Smooth muscle cell (in vitro differentiated cells): ENCODE measurements around the gene NRG3. TPM values are rescaled to one million over a fixed set of nuclear protein-coding genes. Genes with fewer than 3 reads are reported as not detected.
A peak's percentile ranks its signal among the peaks of the same experiment; 100 is the strongest.

Source experiments
- DNase-seq: peaks from one replicate; lab custom pipeline; 2025; ENCODE audit not compliant: unreplicated experiment; lab: John Stamatoyannopoulos, UW
- H2AFZ ChIP-seq: fragments of 200-600 bp; sonication (generic); 2 replicates; pipeline ENCODE4 v1.6.0; 2016; ENCODE audit warnings: antibody characterized with exemption, low read depth, mild to moderate bottlenecking
- H3F3A ChIP-seq: fragments of 200-600 bp; sonication (generic); 2 replicates; pipeline ENCODE4 v1.6.0; 2017; ENCODE audit warnings: antibody characterized with exemption, low read depth
- H3K27ac ChIP-seq: fragments of 200-600 bp; sonication (generic); 2 replicates; pipeline ENCODE4 v1.5.1; 2016; ENCODE audit warnings: low read depth, mild to moderate bottlenecking
- H3K27me3 ChIP-seq: fragments of 200-600 bp; sonication (generic); 2 replicates; pipeline ENCODE4 v1.6.1; 2016; ENCODE audit warnings: low read depth, mild to moderate bottlenecking
- H3K36me3 ChIP-seq: fragments of 200-600 bp; sonication (generic); 2 replicates; pipeline ENCODE4 v1.5.1; 2016; ENCODE audit warnings: low read depth
- H3K4me1 ChIP-seq: fragments of 200-600 bp; sonication (generic); 2 replicates; pipeline ENCODE4 v1.5.1; 2016; ENCODE audit warnings: low read depth
- H3K4me2 ChIP-seq: fragments of 200-600 bp; sonication (generic); 2 replicates; pipeline ENCODE4 v1.6.0; 2016; ENCODE audit warnings: mild to moderate bottlenecking
- H3K4me3 ChIP-seq: fragments of 200-600 bp; sonication (generic); 2 replicates; pipeline ENCODE4 v1.5.1; 2016; ENCODE audit warnings: mild to moderate bottlenecking
- H3K79me2 ChIP-seq: fragments of 200-600 bp; sonication (generic); 2 replicates; pipeline ENCODE4 v1.6.0; 2016; ENCODE audit warnings: low read depth, mild to moderate bottlenecking
- H3K9ac ChIP-seq: fragments of 200-600 bp; sonication (generic); 2 replicates; pipeline ENCODE4 v1.6.0; 2016; ENCODE audit warnings: low read depth
- H3K9me3 ChIP-seq: fragments of 200-600 bp; sonication (generic); replicated peaks from 2 replicates; pipeline ENCODE4 v1.5.1; 2016; ENCODE audit warnings: low read depth
- H4K20me1 ChIP-seq: fragments of 200-600 bp; sonication (generic); 2 replicates; pipeline ENCODE4 v1.6.0; 2016; ENCODE audit warnings: low read depth
- WGBS: methylation state at CpG from one replicate; pipeline ENCODE4 v1.1.7; 2016; ENCODE audit warnings: low lambda C conversion rate; 5-methylcytosine and 5-hydroxymethylcytosine counted together
- polyA plus RNA-seq: library from polyadenylated mRNA; unstranded; fragments of >200 nt; fragmentation: Nextera tagmentation; extraction: Ambion mirVana; gene quantifications from 2 replicates; pipeline ENCODE4 v1.2.1, GENCODE V29; 2016
- total RNA-seq: library from RNA; depleted of rRNA; stranded (reverse); fragments of >200 nt; gene quantifications from 2 replicates; pipeline ENCODE4 v1.2.3, GENCODE V29; 2014
- TF ChIP-seq, protein P1 (sequence below): fragments of 200-600 bp; sonication (generic); IDR thresholded peaks from 2 replicates; pipeline ENCODE4 v1.5.1; 2017; ENCODE audit warnings: borderline replicate concordance, mild to moderate bottlenecking, antibody characterized with exemption; ENCODE audit not compliant: insufficient read depth, poor library complexity, severe bottlenecking

NRG3 gene
- total and polyA plus RNA-seq, 2 experiments from 2014 or later, result 4.0 to 4.8 TPM

- TF ChIP-seq, protein P1, sequence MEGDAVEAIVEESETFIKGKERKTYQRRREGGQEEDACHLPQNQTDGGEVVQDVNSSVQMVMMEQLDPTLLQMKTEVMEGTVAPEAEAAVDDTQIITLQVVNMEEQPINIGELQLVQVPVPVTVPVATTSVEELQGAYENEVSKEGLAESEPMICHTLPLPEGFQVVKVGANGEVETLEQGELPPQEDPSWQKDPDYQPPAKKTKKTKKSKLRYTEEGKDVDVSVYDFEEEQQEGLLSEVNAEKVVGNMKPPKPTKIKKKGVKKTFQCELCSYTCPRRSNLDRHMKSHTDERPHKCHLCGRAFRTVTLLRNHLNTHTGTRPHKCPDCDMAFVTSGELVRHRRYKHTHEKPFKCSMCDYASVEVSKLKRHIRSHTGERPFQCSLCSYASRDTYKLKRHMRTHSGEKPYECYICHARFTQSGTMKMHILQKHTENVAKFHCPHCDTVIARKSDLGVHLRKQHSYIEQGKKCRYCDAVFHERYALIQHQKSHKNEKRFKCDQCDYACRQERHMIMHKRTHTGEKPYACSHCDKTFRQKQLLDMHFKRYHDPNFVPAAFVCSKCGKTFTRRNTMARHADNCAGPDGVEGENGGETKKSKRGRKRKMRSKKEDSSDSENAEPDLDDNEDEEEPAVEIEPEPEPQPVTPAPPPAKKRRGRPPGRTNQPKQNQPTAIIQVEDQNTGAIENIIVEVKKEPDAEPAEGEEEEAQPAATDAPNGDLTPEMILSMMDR, result no peak
- WGBS, result 72% methylated on average over 4 of the region's 4 CpGs
- no peaks in the 10 kb centered on the region for H3K9me3 ChIP-seq
Observed at GRCh38 chr10:82683945-82684344, 809.0 kb downstream of the NRG3 start.

GRCh38 chr10:82685087-82685486 is 810.1 kb downstream of the NRG3 start:
- no peak overlapping the region for H3K4me2 ChIP-seq
- H2AFZ ChIP-seq, result no peak overlapping the region
- H4K20me1 ChIP-seq, result no peaks in the 10 kb centered on the region
- H3K79me2 ChIP-seq, result no peaks in the 10 kb centered on the region
- no peaks in the 10 kb centered on the region for H3K27me3 ChIP-seq
- H3K9me3 ChIP-seq, result no peaks in the 10 kb centered on the region
- no peak overlapping the region for H3K27ac ChIP-seq
- no peak overlapping the region for H3K9ac ChIP-seq
- no peaks in the 10 kb centered on the region for H3K36me3 ChIP-seq
- H3K4me3 ChIP-seq, result no peak overlapping the region
- H3K4me1 ChIP-seq, result no peaks in the 10 kb centered on the region
- H3F3A ChIP-seq, result no peaks in the 10 kb centered on the region
- TF ChIP-seq, protein P1, result no peak
- no peak for DNase-seq
- WGBS, result 92% methylated on average over 2 of the region's 2 CpGs

More at GRCh38 chr10:82683945-82684344, 809.0 kb downstream of the NRG3 start:
- no peaks in the 10 kb centered on the region for H3K36me3 ChIP-seq
- H4K20me1 ChIP-seq, result no peaks in the 10 kb centered on the region
- H3K9ac ChIP-seq, result no peak overlapping the region
- H3F3A ChIP-seq, result no peaks in the 10 kb centered on the region
- no peaks in the 10 kb centered on the region for H3K4me1 ChIP-seq
- no peak overlapping the region for H2AFZ ChIP-seq
- no peaks in the 10 kb centered on the region for H3K27me3 ChIP-seq
- no peak overlapping the region for H3K27ac ChIP-seq
- no peak overlapping the region for H3K4me3 ChIP-seq
- no peaks in the 10 kb centered on the region for H3K79me2 ChIP-seq
- DNase-seq, result no peak
- H3K4me2 ChIP-seq, result no peak overlapping the region

- no peak overlapping the region for H3K4me2 ChIP-seq
- H3K4me1 ChIP-seq, result no peaks in the 10 kb centered on the region
- H2AFZ ChIP-seq, result no peak overlapping the region
- H3K9ac ChIP-seq, result no peak overlapping the region
- H3K9me3 ChIP-seq, result no peaks in the 10 kb centered on the region
- H3K36me3 ChIP-seq, result no peaks in the 10 kb centered on the region
- no peaks in the 10 kb centered on the region for H3K27me3 ChIP-seq
- TF ChIP-seq, protein P1, result no peak
- DNase-seq, result no peak
- H3K27ac ChIP-seq, result no peak overlapping the region
- 91% methylated on average over 2 of the region's 2 CpGs for WGBS
- H4K20me1 ChIP-seq, result no peaks in the 10 kb centered on the region
- H3K79me2 ChIP-seq, result no peaks in the 10 kb centered on the region
- no peaks in the 10 kb centered on the region for H3F3A ChIP-seq
- H3K4me3 ChIP-seq, result no peak overlapping the region
Observed at GRCh38 chr10:82691211-82691610, 816.2 kb downstream of the NRG3 start.

DNA sequence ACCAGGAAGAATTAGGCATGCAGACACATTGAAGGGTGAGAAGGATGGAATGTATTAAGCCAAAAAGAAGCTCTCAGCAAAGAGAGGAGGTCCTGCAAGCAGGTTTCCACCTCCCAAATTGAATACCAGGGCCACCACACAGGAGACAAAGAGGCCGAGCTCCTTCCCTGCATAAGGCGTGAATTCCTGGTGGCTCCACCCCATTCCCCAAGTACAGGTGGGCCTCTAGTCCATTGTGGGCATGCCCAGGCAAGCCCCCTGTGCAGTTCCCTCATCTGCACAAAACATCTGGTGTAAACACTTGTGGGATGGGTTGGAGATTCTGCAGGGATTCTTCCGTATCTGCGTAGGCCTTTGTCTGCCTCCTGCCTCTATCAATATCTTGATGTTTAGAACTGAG is 817.5 kb downstream of the NRG3 start:
- H3K9ac ChIP-seq, result no peak overlapping the region
- TF ChIP-seq, protein P1, result no peak
- H3K4me1 ChIP-seq, result no peaks in the 10 kb centered on the region
- no peaks in the 10 kb centered on the region for H3F3A ChIP-seq
- no peak overlapping the region for H3K4me2 ChIP-seq
- no peaks in the 10 kb centered on the region for H3K36me3 ChIP-seq
- H2AFZ ChIP-seq, result peak overlapping the region; percentile 21
- no peak overlapping the region for H3K4me3 ChIP-seq
- H3K79me2 ChIP-seq, result no peaks in the 10 kb centered on the region
- DNase-seq, result no peak
- no peaks in the 10 kb centered on the region for H3K9me3 ChIP-seq
- no peak overlapping the region for H3K27ac ChIP-seq
- H3K27me3 ChIP-seq, result no peaks in the 10 kb centered on the region
- H4K20me1 ChIP-seq, result no peaks in the 10 kb centered on the region
- 92% methylated on average over 4 of the region's 4 CpGs for WGBS
